BJ (cell line): ENCODE data around the gene ZCCHC18. TPM values are rescaled to one million over a fixed set of nuclear protein-coding genes. Genes with fewer than 3 reads are reported as not detected.
A peak's percentile ranks its signal among the peaks of the same experiment; 100 is the strongest.

Experiments
- CTCF ChIA-PET: fragments of 350-600 bp; formaldehyde crosslinking; extraction: SDS; loops from one replicate; lab custom pipeline; 2021; ENCODE audit warnings: antibody characterized with exemption, inconsistent platforms; lab: Yijun Ruan, JAX
- POLR2A ChIA-PET: fragments of 300-600 bp; sonication (Branson Sonifier 250); formaldehyde crosslinking; extraction: SDS; loops from one replicate; lab custom pipeline; 2021; ENCODE audit warnings: antibody characterized with exemption; lab: Charles Lee
- DNase-seq: peaks from one replicate; pipeline ENCODE4 v3.0.0-alpha.2; 2011; ENCODE audit warnings: low read depth
- H3K27me3 ChIP-seq: 2 replicates; pipeline ENCODE4 v1.6.0; 2011; ENCODE audit warnings: low read length; ENCODE audit not compliant: control insufficient read depth, insufficient read depth
- H3K36me3 ChIP-seq: 2 replicates; pipeline ENCODE4 v1.5.1; 2011; ENCODE audit warnings: low read length; ENCODE audit not compliant: control insufficient read depth, insufficient read depth
- H3K4me3 ChIP-seq: 2 replicates; pipeline ENCODE4 v1.5.1; 2011; ENCODE audit warnings: low read depth, mild to moderate bottlenecking, control low read depth, low read length
- CTCF ChIP-seq: IDR thresholded peaks from 2 replicates; pipeline ENCODE4 v1.5.1; 2011; ENCODE audit warnings: low read depth, mild to moderate bottlenecking, control low read depth, inconsistent platforms, low read length, moderate library complexity; ENCODE audit not compliant: insufficient read depth
- polyA plus RNA-seq: library from polyadenylated mRNA; depleted of rRNA; stranded (reverse); fragments of >200 nt; gene quantifications from 2 replicates; pipeline ENCODE4 v1.2.3, GENCODE V29; 2011

ZCCHC18 gene
- polyA plus RNA-seq, 1 experiment = 3.2 TPM

GRCh38 chrX:104085477-104085876 is 26.8 kb upstream of the ZCCHC18 start:
- Histone ChIP-seq H3K36me3 (no peaks in the 10 kb centered on the region), H3K4me3 (no peak overlapping the region), H3K27me3 (no peaks in the 10 kb centered on the region)
- POLR2A ChIA-PET = no interaction called here
- CTCF ChIA-PET = no interaction called here
- no peak for TF ChIP-seq CTCF
- no peak for DNase-seq

GRCh38 chrX:104085919-104086318 is 26.4 kb upstream of the ZCCHC18 start:
- DNase-seq = no peak
- H3K4me3 ChIP-seq = no peak overlapping the region
- no peak for TF ChIP-seq CTCF
- ChIA-PET POLR2A (no interaction called here), CTCF (no interaction called here)
- no peaks in the 10 kb centered on the region for H3K27me3 ChIP-seq
- H3K36me3 ChIP-seq = no peaks in the 10 kb centered on the region

GRCh38 chrX:104098151-104098808 is 14.0 kb upstream of the ZCCHC18 start:
- Histone ChIP-seq H3K4me3 (no peak overlapping the region), H3K36me3 (no peaks in the 10 kb centered on the region), H3K27me3 (no peaks in the 10 kb centered on the region)
- POLR2A ChIA-PET = no interaction called here
- TF ChIP-seq CTCF = peak; percentile 49
- CTCF ChIA-PET = interaction anchor here (0.6 to 3.0 kb wide), 5 partner anchors 9 to 173 kb away, joined by 3 to 13 read pairs (median 4); partner anchors contain the start of gene ZCCHC18
- no peak for DNase-seq

GRCh38 chrX:104098919-104099318 is 13.4 kb upstream of the ZCCHC18 start:
- no peak for DNase-seq
- no peak overlapping the region for H3K4me3 ChIP-seq
- POLR2A ChIA-PET = no interaction called here
- CTCF ChIA-PET = interaction anchor here (0.6 to 3.0 kb wide), 7 partner anchors 9 to 254 kb away, joined by 3 to 13 read pairs (median 4); partner anchors contain the start of gene ZCCHC18
- TF ChIP-seq CTCF = no peak
- no peaks in the 10 kb centered on the region for H3K36me3 ChIP-seq
- no peaks in the 10 kb centered on the region for H3K27me3 ChIP-seq

- CTCF ChIA-PET = no interaction called here
- DNase-seq = no peak
- POLR2A ChIA-PET = no interaction called here
- no peak overlapping the region for H3K4me3 ChIP-seq
- TF ChIP-seq CTCF = no peak
- no peaks in the 10 kb centered on the region for H3K27me3 ChIP-seq
- no peaks in the 10 kb centered on the region for H3K36me3 ChIP-seq
Measured at GRCh38 chrX:104104676-104105075, 7.6 kb upstream of the ZCCHC18 start.
